Fibroblast of the aortic adventitia (primary cell): ENCODE data around the gene FAM228B. TPM values are rescaled to one million over a fixed set of nuclear protein-coding genes. Genes with fewer than 3 reads are reported as not detected.

Source experiments
- DNase-seq: peaks from one replicate; pipeline ENCODE4 v3.0.0-alpha.2; 2010; ENCODE audit warnings: low read depth
- H3K4me3 ChIP-seq: 2 replicates; pipeline ENCODE4 v1.5.1; 2011; ENCODE audit warnings: low read depth, mild to moderate bottlenecking, control low read depth, low read length, moderate library complexity
- total RNA-seq: library from RNA; depleted of rRNA; stranded (reverse); fragments of >200 nt; gene quantifications from 2 replicates; pipeline ENCODE4 v1.2.3, GENCODE V29; 2012; ENCODE audit warnings: low replicate concordance
- TF ChIP-seq, protein P1 (sequence below): IDR thresholded peaks from 2 replicates; pipeline ENCODE4 v1.5.1; 2011; ENCODE audit warnings: mild to moderate bottlenecking, low read length, control low read depth, inconsistent platforms; ENCODE audit not compliant: insufficient read depth

The FAM228B gene
- total RNA-seq, 1 donor = 10.3 TPM

DNA sequence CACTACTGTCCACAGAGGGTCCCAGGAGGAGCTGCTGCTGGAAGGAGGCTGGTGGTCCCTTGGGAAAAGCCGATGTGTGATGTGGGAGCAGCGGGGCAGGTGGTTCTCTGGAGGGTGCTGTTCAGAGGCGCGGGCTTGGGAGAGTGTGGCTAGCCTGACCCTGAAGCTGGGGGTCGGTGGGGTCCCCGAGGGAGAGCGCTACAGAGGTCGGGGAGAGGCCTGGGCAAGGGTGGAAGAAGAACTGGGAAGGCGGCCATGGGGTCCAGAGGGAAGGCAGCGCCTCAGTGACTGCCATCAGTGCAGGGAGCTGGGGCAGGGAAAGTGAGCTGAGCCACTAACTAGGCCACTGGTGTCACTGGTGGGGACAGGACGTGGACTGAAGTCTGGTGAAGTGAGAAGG is 84.1 kb downstream of the FAM228B start:
- H3K4me3 ChIP-seq = no peak overlapping the region
- TF ChIP-seq, protein P1, sequence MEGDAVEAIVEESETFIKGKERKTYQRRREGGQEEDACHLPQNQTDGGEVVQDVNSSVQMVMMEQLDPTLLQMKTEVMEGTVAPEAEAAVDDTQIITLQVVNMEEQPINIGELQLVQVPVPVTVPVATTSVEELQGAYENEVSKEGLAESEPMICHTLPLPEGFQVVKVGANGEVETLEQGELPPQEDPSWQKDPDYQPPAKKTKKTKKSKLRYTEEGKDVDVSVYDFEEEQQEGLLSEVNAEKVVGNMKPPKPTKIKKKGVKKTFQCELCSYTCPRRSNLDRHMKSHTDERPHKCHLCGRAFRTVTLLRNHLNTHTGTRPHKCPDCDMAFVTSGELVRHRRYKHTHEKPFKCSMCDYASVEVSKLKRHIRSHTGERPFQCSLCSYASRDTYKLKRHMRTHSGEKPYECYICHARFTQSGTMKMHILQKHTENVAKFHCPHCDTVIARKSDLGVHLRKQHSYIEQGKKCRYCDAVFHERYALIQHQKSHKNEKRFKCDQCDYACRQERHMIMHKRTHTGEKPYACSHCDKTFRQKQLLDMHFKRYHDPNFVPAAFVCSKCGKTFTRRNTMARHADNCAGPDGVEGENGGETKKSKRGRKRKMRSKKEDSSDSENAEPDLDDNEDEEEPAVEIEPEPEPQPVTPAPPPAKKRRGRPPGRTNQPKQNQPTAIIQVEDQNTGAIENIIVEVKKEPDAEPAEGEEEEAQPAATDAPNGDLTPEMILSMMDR = no peak
- no peak for DNase-seq

DNA sequence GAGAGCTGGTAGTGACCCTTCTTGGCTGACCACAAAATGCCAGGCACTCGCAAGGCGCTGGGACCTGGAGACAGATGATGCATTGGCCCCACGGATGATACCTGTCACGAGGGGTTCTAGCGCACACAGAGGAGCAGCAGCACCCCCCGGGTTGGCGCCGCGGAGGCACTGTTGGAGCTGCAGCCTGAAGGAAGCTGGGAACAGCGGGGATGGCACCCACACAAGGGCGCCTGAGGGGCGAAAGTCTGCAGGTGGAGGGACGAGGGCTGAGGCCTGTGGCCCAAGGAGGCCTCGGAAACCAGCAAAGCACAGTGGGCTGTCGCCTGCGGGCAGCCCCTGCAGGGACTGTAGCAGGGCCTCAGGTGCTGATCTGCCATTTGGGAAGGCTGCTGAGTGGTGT is 85.2 kb downstream of the FAM228B start:
- no peak overlapping the region for H3K4me3 ChIP-seq
- TF ChIP-seq, protein P1 = no peak
- no peak for DNase-seq

DNA sequence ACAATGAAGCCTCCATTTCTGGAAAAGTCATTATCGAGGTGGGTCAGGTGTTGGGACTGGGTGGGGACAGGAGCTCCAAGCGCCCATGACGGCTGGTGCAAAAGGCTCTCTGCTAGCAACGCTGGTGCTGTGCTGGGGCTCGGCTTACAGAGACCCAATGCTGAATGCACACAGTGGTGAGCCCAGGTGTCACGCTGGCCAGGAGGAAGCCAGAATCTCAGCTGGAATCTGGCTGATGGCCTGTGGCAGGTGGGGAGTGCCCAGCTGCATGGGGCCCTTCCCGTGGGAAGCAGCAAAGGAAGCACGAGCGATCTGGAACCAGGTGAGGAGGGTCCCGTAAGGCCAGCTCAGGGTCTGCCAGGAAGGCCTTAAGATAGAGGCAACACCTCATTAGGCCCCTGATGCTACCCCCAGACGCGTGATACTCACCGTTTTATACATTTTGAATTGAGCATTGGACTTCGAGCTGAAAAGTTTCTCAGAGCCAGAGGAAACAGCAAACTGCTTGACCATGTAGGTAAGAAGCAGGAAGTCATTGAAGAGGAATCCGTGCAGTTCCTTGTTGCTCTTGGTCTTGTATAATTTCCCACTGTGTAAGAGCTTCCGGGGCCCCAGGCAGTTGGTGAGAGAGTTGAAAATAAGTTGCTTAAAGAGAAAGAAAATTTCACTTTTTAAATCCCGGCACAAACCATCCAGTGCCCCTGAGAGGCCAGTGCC is 86.3 kb downstream of the FAM228B start:
- TF ChIP-seq, protein P1 = no peak
- no peak overlapping the region for H3K4me3 ChIP-seq
- no peak for DNase-seq

DNA sequence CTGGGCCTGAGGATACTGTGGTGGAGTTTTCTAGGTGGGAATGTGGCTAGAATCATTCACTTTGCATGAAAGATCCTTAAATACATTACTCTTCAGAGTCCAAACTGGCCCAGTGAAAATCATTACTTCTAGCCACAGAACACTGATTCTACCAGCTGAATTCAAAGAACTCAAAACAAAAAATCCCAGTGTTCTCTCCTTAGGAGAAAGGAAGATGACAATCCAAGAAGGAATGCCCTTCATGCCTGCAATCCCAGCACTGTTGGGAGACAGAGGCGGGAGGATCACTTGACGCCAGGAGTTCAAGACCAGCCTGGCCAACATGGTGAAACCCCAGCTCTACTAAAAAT is 86.8 kb downstream of the FAM228B start:
- TF ChIP-seq, protein P1 = no peak
- no peak overlapping the region for H3K4me3 ChIP-seq
- DNase-seq = no peak

DNA sequence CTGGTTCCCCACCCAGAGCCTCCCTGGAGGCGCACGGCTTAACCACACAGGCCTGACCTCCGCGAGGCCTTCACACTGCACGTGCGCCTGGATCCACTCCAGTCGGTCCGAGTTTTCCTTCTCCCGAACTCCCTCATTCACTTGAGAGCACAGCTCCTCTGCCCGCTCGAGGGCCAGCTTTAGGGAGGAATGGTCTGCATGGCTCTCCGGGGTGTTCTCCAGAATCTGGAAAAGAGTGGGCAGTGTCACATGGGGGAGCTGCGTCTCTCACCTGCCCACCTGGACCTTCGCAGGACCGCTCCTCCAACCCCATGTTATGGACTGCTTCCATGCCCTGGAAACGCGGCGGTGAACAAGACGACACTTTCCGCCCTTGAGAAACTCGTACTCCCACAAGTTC is 87.5 kb downstream of the FAM228B start:
- TF ChIP-seq, protein P1 = no peak
- no peak overlapping the region for H3K4me3 ChIP-seq
- DNase-seq = no peak

DNA sequence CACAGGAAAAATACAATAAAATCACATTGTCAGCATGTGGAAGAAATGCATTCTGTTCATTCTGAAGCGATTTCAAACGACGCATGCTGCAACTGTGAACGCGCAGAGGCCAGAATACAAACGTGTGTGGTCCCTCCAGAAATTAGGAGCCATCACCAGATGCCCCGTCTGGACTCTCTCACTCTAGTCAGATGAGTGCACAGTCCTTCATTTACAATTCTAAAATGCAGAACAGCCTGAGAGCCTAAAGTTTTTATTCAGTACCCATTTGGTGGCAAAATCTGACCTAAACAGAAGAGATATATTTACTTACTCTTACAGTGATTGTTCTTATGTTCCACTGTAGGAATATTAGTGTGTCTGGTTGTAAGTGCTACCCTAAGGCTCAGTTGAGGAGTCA is 88.1 kb downstream of the FAM228B start:
- H3K4me3 ChIP-seq = no peak overlapping the region
- DNase-seq = no peak
- TF ChIP-seq, protein P1 = no peak

DNA sequence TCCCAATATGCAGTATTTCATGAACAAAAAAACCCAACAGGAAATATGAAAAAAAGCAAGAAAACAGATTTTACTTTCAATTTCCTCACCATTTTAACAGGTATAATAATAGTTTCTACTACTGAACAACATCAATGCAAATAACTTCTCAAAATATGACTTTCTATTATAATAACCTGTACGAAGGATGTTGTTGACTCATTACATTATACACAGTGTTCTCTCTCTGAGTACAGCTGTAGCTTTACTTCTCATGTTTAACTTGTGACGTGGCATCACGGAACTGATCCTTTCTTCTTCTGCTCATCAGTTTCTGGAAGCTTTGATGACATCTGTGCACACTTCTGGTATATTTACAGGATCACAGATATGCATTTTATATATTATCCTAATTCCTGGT is 91.6 kb downstream of the FAM228B start:
- DNase-seq = no peak
- TF ChIP-seq, protein P1 = no peak
- H3K4me3 ChIP-seq = no peak overlapping the region
